GM18526 (cell line): ENCODE measurements around the gene KIRREL3.

Source experiments
- POLR2A ChIP-seq: IDR thresholded peaks from 3 replicates; pipeline ENCODE4 v1.6.1; 2011; ENCODE audit not compliant: insufficient read length; ENCODE audit errors: extremely low read depth

The KIRREL3 gene

DNA sequence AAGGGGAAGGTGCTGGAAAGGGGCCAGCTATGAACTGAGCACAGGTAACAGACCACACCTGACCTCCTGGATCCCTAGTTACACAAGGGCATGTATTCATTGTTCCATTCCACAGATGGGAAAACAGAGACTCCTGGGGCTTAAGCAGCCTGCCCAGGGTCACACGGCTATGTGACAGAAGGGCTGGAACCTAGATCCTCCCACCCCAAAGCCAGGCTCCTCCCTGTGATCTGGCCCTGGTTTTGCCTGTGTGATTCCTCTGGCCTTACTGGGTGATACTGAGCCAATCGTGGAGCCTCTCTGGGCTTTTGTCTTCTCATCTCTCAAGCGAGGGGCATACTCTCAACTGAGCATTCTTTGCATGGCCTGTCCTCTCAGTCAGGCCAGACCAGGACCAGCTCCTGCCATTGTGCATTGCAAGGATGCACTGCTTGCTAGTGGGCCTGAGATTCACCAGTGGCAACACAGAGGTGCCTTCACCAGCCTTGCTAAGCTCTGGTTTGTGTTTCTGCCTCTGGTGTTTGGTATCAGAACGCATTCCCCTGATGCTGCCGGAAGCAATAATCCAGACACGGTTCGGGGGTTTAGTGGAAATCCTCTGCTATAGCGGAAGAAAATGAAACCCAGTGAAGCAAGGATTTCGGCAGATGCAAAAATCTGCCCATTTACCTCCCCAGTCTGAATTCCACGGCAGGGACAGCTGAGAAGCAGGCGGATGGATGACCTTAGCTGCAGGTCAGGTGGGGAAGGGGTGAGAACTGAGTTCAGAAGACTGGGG lies 418.5 kb downstream of the KIRREL3 start:
- no peak for TF ChIP-seq POLR2A

GRCh38 chr11:126578426-126578825 lies 422.1 kb downstream of the KIRREL3 start:
- no peak for TF ChIP-seq POLR2A

GRCh38 chr11:126578021-126578420 lies 422.5 kb downstream of the KIRREL3 start:
- TF ChIP-seq POLR2A: no peak

DNA sequence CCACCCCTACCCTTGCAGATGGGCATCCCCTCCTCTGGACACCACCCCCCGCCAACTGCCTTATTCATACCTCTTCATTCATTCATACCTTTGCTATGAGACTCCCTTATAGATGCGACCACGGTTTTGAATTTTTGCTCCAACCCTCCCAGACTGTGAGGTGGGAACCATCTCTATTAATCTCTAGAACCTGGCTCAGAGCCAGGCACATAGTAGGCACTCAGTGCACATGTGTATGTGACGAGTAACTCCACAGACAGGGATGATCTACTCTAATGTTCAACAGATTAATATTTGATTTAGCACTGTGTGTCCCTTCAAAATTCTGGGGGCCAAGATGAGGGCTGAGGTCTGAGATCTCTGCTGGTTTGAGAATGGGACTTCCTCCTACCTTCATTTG lies 424.7 kb downstream of the KIRREL3 start:
- no peak for TF ChIP-seq POLR2A

DNA sequence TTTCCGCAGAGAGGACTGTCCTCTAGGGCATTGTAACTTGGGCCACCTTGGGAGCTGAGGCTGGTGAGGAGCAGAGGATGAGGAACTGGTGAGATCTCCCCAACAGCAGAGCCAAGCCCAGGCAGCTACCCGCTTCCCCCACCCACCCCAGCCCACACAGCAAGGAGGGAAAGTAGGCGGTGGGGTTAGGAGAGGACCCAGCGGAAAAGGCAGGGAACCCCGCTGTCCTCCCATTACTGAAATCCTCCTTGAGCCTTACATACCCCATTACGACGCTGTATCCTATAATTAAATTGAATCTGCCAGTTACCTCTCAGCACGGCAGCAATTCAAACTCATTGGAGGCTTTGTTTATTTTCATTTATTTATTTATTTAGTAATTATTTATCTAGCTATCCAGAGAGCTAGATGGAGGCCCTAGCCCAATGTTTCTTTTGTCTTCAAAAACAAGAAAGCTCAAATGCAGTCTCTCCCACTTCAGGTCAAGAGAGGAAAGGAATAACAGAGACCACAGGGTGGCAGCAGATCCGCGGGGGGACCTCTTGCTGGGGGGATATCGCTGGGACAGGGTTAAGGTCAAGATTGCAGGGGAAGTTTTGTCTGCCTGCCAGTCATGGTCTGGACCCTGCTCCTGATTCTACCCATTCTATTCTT lies 427.1 kb downstream of the KIRREL3 start:
- no peak for TF ChIP-seq POLR2A

- no peak for TF ChIP-seq POLR2A
Measured at GRCh38 chr11:126570489-126570888, 430.1 kb downstream of the KIRREL3 start.

GRCh38 chr11:126567419-126567818 lies 433.2 kb downstream of the KIRREL3 start:
- TF ChIP-seq POLR2A: no peak

- no peak for TF ChIP-seq POLR2A
Measured at GRCh38 chr11:126564566-126564965, 436.0 kb downstream of the KIRREL3 start.

- TF ChIP-seq POLR2A: no peak
Measured at GRCh38 chr11:126561327-126561893, 439.2 kb downstream of the KIRREL3 start.

GRCh38 chr11:126560221-126560620 lies 440.3 kb downstream of the KIRREL3 start:
- TF ChIP-seq POLR2A: no peak

- no peak for TF ChIP-seq POLR2A
Measured at GRCh38 chr11:126548581-126549550, 451.7 kb downstream of the KIRREL3 start.

- no peak for TF ChIP-seq POLR2A
Measured at GRCh38 chr11:126547691-126548090, 452.9 kb downstream of the KIRREL3 start.

DNA sequence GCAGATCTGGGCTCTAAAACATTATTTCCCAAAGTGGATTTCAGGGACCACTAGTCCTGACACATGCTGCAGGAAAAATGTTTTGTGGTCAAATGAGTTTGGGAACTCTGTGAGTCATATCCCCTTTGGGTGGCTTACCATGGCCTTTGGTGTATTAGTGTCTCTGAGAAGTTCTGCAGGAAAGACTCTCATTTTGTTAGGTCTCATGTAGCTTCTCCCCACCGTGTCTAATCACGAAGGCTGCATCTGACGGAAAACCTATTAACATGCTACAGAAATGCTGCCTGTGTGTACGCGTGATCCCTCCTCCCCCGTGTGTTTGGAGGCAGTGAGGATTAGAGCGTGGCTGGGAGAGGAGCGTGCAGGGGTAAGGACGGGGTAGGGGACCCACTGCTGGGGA lies 453.4 kb downstream of the KIRREL3 start:
- no peak for TF ChIP-seq POLR2A

- TF ChIP-seq POLR2A: no peak
Measured at GRCh38 chr11:126546694-126547093, 453.9 kb downstream of the KIRREL3 start.

GRCh38 chr11:126546191-126546590 lies 454.4 kb downstream of the KIRREL3 start:
- no peak for TF ChIP-seq POLR2A
